Fibroblast of pulmonary artery (primary cell): ENCODE data around the gene CAST.
A peak's percentile ranks its signal among the peaks of the same experiment; 100 is the strongest.

Source experiments
- DNase-seq: peaks from one replicate; pipeline ENCODE4 v3.0.0-alpha.2; 2010; ENCODE audit warnings: low read depth
- H3K4me3 ChIP-seq: replicated peaks from 2 replicates; pipeline ENCODE4 v1.5.1; 2011; ENCODE audit warnings: low read depth, mild to moderate bottlenecking, control low read depth, low read length, moderate library complexity
- TF ChIP-seq, protein P1 (sequence below): IDR thresholded peaks from 2 replicates; pipeline ENCODE4 v1.5.1; 2011; ENCODE audit warnings: mild to moderate bottlenecking, control low read depth, low read length, inconsistent platforms; ENCODE audit errors: missing control alignments

Gene CAST

DNA sequence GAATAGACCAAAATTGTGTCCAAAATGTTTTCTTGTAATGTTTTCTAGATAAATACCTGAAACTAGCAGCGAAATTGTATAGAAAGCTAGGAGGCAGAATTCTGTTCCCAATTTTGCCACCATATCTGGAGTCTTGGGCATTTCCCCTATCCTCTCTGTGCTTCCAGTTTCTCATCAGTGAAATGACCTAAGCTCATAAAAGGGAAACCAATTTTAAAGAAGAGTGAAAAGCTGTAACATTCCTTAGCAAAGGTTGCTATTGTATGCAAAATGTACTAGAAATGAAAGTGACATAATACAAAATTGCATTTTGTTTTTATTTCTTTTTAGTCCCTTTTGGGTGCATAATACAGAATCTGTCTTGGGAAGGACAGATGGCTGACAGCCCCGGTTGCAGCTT lies 36.8 kb upstream of the CAST start:
- TF ChIP-seq, protein P1, sequence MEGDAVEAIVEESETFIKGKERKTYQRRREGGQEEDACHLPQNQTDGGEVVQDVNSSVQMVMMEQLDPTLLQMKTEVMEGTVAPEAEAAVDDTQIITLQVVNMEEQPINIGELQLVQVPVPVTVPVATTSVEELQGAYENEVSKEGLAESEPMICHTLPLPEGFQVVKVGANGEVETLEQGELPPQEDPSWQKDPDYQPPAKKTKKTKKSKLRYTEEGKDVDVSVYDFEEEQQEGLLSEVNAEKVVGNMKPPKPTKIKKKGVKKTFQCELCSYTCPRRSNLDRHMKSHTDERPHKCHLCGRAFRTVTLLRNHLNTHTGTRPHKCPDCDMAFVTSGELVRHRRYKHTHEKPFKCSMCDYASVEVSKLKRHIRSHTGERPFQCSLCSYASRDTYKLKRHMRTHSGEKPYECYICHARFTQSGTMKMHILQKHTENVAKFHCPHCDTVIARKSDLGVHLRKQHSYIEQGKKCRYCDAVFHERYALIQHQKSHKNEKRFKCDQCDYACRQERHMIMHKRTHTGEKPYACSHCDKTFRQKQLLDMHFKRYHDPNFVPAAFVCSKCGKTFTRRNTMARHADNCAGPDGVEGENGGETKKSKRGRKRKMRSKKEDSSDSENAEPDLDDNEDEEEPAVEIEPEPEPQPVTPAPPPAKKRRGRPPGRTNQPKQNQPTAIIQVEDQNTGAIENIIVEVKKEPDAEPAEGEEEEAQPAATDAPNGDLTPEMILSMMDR, result no peak
- H3K4me3 ChIP-seq, result no peak overlapping the region
- DNase-seq, result no peak

DNA sequence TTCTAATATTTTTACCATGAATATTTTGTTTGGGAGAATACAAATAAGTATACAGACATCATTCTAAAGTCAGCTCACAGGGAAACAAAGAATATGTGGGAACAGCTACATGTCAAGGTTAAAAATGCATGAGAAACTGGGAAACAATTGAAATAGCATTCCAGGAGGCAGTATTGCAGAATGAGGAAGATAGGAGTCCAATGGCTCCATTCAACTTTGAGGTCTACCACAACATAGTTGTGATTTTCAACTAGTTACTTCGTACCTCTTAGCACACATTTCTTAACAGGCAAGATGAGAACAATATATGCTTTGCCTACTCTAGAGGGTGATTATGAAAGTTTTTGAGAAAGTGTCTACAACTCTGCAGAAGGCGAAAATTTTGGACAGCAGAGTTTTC lies 35.2 kb upstream of the CAST start:
- TF ChIP-seq, protein P1, result no peak
- no peak overlapping the region for H3K4me3 ChIP-seq
- peak; percentile 95 for DNase-seq

DNA sequence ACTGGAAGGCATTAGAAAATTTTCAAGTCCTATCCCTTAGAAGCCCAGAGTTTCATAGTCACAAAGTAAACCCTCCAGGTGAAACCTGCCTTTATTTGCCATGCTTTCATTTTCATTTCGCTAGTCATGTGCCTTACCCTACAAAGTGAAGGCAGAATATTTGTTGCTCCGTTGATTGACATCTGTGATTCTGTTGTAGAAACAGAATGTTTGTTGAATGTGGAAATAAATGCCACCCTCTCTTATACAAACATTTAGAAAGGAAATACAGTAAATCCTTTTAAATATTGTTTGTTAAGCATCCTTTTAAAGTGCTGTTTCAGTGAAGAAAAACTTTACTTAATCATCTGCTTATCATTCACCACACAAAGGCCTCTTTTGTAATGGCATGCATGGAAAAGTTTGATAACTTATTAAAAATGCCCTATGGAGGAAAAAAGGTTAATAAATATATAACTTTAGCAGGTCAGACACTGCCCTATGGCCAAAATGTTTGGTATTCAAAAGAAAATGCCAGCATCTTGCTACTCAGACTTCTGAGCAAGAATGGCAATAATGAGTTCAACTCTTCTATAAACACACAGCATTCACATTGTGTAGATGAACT lies 34.3 kb upstream of the CAST start:
- no peak for DNase-seq
- TF ChIP-seq, protein P1, result no peak
- no peak overlapping the region for H3K4me3 ChIP-seq

DNA sequence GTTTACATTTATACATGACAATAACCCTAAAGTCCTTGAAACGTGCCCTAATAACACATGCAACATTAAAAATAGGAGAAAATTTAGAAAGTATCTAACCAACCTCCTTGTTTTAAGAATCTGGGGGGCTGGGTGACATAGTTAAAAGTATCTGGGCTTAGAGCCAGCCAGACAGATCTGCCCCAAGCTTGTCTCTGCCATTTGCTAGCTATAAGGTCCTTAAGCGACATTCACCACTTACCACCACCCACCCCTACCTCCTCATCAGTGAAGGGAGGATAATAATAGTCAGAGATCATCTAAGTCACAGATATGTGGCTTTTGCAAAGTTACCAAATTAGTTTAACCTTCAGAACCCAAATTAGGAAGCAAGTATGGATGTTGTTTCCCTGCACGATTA lies 33.8 kb upstream of the CAST start:
- DNase-seq, result no peak
- TF ChIP-seq, protein P1, result no peak
- no peak overlapping the region for H3K4me3 ChIP-seq

DNA sequence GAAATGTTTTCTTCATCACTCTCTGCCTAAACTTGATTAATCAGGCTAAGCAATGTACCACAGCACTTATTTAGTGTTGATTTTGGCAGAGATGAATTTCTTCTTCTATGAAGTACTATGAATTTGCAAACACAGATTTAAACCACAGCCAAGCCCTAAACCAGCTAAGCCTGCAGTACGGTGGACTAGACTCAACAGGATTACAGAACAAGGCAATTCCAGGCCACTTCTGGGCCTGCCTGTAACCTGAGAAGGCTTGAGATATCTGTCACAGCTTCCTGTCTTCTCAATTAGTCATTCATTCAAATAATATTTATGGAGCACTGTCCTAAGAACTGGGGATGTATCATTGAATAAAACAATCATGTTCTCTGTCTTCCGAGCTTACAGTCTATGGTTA lies 32.4 kb upstream of the CAST start:
- DNase-seq, result peak; percentile 83
- TF ChIP-seq, protein P1, result no peak
- H3K4me3 ChIP-seq, result no peak overlapping the region

DNA sequence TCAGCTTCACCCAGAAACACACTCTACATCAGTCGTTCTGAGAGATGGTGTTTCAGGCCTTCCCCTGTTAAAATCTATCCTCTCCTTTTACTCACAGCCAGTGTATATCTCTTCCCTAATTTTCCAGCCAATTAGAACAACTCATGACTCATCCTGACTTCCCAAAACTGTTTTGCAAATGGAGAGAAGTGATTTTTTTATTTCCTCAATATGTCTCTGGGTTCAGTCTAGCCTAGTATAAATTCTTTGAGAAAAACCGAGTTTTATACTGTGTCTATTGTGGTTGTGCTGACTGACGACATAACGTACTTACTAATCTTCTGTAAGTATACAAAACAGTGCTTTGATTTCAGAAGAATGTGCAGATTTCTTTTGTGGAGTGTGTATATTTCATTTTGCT lies 28.4 kb upstream of the CAST start:
- DNase-seq, result no peak
- H3K4me3 ChIP-seq, result no peak overlapping the region
- TF ChIP-seq, protein P1, result no peak

DNA sequence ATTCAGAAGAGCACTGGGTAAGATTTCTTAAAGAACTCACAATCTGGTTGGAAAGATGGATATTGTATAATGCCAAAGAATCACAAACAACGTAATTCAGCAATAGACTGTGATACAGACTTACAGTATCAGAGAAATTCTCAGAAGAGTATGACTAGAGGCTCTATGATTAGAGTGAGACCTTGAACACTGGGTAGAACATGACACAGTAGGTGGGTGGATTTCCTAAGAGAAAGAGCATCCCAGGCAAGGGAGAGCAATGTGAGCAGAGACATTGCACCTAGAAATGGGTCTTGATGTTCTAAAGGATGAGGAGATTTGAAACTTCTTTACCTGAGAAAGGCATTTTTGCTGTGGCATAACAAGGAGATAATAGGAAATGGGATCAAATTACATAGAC lies 27.3 kb upstream of the CAST start:
- no peak overlapping the region for H3K4me3 ChIP-seq
- TF ChIP-seq, protein P1, result no peak
- DNase-seq, result no peak
